Measurements from ENCODE around the gene KLHL13. TPM values are rescaled to one million over a fixed set of nuclear protein-coding genes. Genes with fewer than 3 reads are reported as not detected.

Gene KLHL13
- total RNA-seq, 1 donor from 2014 or later = not detected

DNA sequence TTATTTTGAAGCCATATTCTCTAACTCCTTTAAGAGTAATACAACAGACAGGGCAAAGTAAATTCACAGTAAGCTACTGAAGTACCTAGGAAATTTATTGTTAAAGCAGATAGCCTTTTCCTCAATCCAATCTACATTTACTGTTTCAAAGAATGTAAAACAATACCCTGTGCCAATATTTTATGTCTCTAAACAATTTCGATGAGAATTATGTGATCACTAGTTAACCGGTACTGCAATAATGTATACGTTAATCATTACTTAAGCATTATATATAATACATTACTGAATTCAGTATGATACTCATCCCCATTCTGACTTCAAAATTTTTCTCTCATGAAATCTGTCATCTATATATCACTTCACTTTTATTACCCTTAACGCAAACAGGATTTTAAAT, 28.5 kb downstream of the KLHL13 start:
- Mint-ChIP-seq H3K4me3 (ENCODE audit: unreplicated experiment) (no peak overlapping the region), H3K27ac (ENCODE audit: unreplicated experiment) (no peak overlapping the region)
- TF ChIP-seq CTCF (IDR thresholded peaks at IDR 0.05) = no peak

GRCh38 chrX:118074196-118074595, 42.4 kb downstream of the KLHL13 start:
- no peak overlapping the region for H3K4me3 Mint-ChIP-seq (ENCODE audit: unreplicated experiment)
- no peaks in the 10 kb centered on the region for H3K36me3 Mint-ChIP-seq (ENCODE audit: unreplicated experiment)
- H3K4me1 Mint-ChIP-seq (ENCODE audit: unreplicated experiment) = no peaks in the 10 kb centered on the region
- H3K9me3 Mint-ChIP-seq (ENCODE audit: unreplicated experiment) = no peaks in the 10 kb centered on the region
- no peak for TF ChIP-seq CTCF (IDR thresholded peaks at IDR 0.05)
- H3K27me3 Mint-ChIP-seq (ENCODE audit: unreplicated experiment) = no peaks in the 10 kb centered on the region
- H3K27ac Mint-ChIP-seq (ENCODE audit: unreplicated experiment) = no peak overlapping the region
- no peak for DNase-seq (ENCODE audit: extremely low spot score, unreplicated experiment)

More for the DNA sequence above, 28.5 kb downstream of the KLHL13 start:
- DNase-seq (ENCODE audit: extremely low spot score, unreplicated experiment) = no peak
- H3K4me1 Mint-ChIP-seq (ENCODE audit: unreplicated experiment) = no peaks in the 10 kb centered on the region
- no peaks in the 10 kb centered on the region for H3K36me3 Mint-ChIP-seq (ENCODE audit: unreplicated experiment)
- peaks cover 7% of the 10 kb centered on the region for H3K9me3 Mint-ChIP-seq (ENCODE audit: unreplicated experiment)
- no peaks in the 10 kb centered on the region for H3K27me3 Mint-ChIP-seq (ENCODE audit: unreplicated experiment)

DNA sequence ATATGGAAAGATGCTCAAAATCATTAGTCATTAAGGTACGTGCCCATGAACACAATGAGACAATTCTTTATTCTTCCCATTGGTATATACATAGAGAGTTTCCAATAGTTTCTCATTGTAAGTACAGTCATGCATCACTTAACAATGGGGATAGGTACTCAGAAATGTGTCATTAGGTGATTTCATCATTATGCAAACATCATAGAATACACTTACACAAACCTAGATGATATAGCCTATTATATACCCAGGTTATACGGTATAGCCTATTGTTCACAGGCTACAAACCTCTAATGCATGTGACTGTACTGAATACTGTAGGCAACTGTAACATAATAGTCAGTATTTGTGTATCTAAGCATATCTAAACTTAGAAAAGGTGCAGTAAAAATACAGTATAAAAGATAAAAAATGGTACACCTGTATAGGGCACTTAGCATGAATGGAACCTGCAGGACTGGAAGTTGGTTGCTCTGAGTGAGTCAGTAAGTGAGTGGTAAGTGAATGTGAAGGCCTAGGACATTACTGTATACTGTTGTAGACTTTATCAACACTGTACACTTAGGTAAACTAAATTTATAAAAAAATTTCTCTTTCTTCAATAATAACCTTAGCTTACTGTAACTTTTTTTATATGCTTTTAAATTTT, 49.6 kb downstream of the KLHL13 start:
- no peaks in the 10 kb centered on the region for H3K4me1 Mint-ChIP-seq (ENCODE audit: unreplicated experiment)
- no peaks in the 10 kb centered on the region for H3K9me3 Mint-ChIP-seq (ENCODE audit: unreplicated experiment)
- no peaks in the 10 kb centered on the region for H3K36me3 Mint-ChIP-seq (ENCODE audit: unreplicated experiment)
- no peak for TF ChIP-seq CTCF (IDR thresholded peaks at IDR 0.05)
- H3K27me3 Mint-ChIP-seq (ENCODE audit: unreplicated experiment) = no peaks in the 10 kb centered on the region
- DNase-seq (ENCODE audit: extremely low spot score, unreplicated experiment) = no peak
- no peak overlapping the region for H3K4me3 Mint-ChIP-seq (ENCODE audit: unreplicated experiment)
- no peak overlapping the region for H3K27ac Mint-ChIP-seq (ENCODE audit: unreplicated experiment)

- Mint-ChIP-seq H3K4me3 (ENCODE audit: unreplicated experiment) (no peak overlapping the region), H3K9me3 (ENCODE audit: unreplicated experiment) (no peaks in the 10 kb centered on the region), H3K4me1 (ENCODE audit: unreplicated experiment) (no peaks in the 10 kb centered on the region), H3K27me3 (ENCODE audit: unreplicated experiment) (no peaks in the 10 kb centered on the region), H3K27ac (ENCODE audit: unreplicated experiment) (no peak overlapping the region), H3K36me3 (ENCODE audit: unreplicated experiment) (no peaks in the 10 kb centered on the region)
- no peak for DNase-seq (ENCODE audit: extremely low spot score, unreplicated experiment)
- TF ChIP-seq CTCF (IDR thresholded peaks at IDR 0.05) = no peak
Observed at GRCh38 chrX:118062817-118063615, 53.6 kb downstream of the KLHL13 start.

DNA sequence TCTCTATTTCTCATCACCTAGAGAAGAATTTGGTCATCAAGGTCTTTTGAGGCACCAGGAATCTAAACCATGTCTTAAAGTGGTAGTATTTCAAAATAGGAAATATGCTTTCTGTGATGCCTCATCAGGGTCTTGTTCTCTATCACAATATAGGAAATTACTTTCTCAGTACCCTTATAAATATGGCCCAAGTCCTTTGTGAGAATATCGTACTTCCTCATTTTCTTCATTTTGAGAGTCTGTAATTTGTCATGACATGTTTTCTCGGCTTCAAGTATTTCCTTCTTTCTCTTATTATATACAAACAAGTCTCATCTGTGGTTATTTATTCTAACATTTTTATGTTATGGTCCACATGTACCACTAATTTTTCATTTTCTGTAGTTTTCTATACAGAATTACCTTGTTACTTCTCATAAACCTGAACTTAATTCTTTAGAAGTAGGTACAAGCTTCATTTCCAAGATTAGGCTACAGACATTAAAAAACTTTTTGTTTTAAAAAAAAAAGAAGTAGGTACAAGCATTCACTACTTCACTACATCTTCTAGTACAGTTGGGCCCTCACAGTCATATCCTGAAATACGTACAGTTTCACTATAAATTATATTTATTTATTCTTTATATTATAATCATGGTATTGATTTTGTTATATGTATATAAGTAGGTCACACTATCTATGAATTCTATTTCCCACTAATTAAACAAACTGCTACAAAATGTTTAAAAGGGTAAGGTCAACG, 54.4 kb downstream of the KLHL13 start:
- no peaks in the 10 kb centered on the region for H3K36me3 Mint-ChIP-seq (ENCODE audit: unreplicated experiment)
- no peak for TF ChIP-seq CTCF (IDR thresholded peaks at IDR 0.05)
- no peak for DNase-seq (ENCODE audit: extremely low spot score, unreplicated experiment)
- no peak overlapping the region for H3K27ac Mint-ChIP-seq (ENCODE audit: unreplicated experiment)
- H3K9me3 Mint-ChIP-seq (ENCODE audit: unreplicated experiment) = no peaks in the 10 kb centered on the region
- H3K27me3 Mint-ChIP-seq (ENCODE audit: unreplicated experiment) = no peaks in the 10 kb centered on the region
- no peak overlapping the region for H3K4me3 Mint-ChIP-seq (ENCODE audit: unreplicated experiment)
- no peaks in the 10 kb centered on the region for H3K4me1 Mint-ChIP-seq (ENCODE audit: unreplicated experiment)
